K562 (cell line): ENCODE measurements around the gene SH3GL3. TPM values are rescaled to one million over a fixed set of nuclear protein-coding genes. Genes with fewer than 3 reads are reported as not detected.

ENCODE experiments used
- ATAC-seq: fragments of 200-7000 bp; cut with Tn5 transposase; 3 replicates; pipeline ENCODE4 v1.9.1; 2020; ENCODE audit warnings: moderate library complexity
- BruUV-seq: library from RNA; stranded (reverse); fragments of 400-500 nt; replicated peaks from 2 replicates; lab custom pipeline; 2021; lab: Mats Ljungman, UMichigan
- CTCF ChIA-PET: fragments of 300-600 bp; formaldehyde crosslinking; extraction: SDS; loops from one replicate; lab custom pipeline; 2021; ENCODE audit warnings: low intra/inter-chr PET ratio; lab: Yijun Ruan, JAX
- POLR2A ChIA-PET: fragments of 300-600, 350-650 bp; sonication (Branson Sonifier 250); formaldehyde crosslinking; extraction: SDS; loops from one replicate; lab custom pipeline; 2021; ENCODE audit warnings: antibody characterized with exemption, inconsistent platforms; lab: Yijun Ruan, JAX
- DNase-seq, 4 experiments: peaks; one replicate each; pipeline versions ENCODE4 v3.0.0 to v3.0.0-alpha.2; 2011 to 2018; ENCODE audit warnings: low spot score in 3 of 4, mixed read lengths in 3 of 4; ENCODE audit errors: extremely low read depth in 1 of 4
- FAIRE-seq: peaks from 2 replicates; lab custom pipeline; 2011; peaks lifted over from hg19 to GRCh38; lab: Jason Lieb, UNC
- H2AFZ ChIP-seq: 2 replicates; pipeline ENCODE4 v1.6.0; 2011; ENCODE audit warnings: low read depth, low read length, control low read depth, inconsistent platforms
- H3K27ac ChIP-seq: fragments of 200-600 bp; 3 replicates; pipeline ENCODE4 v1.8.0; 2011; ENCODE audit warnings: low read depth, mild to moderate bottlenecking, control low read depth, inconsistent platforms, low read length, moderate library complexity, mixed read lengths; ENCODE audit errors: extremely low read depth
- H3K27me3 ChIP-seq, 2 experiments: fragments of 300-600 bp in 1 of 2; 2 replicates in 1 of 2; 3 replicates in 1 of 2; pipeline versions ENCODE4 v1.6.0 to v1.8.0; 2011; ENCODE audit warnings: inconsistent platforms in 2 of 2, low read length in 2 of 2, mild to moderate bottlenecking in 1 of 2, mixed read lengths in 1 of 2, moderate library complexity in 1 of 2; ENCODE audit not compliant: control insufficient read depth in 2 of 2, insufficient read depth in 2 of 2
- H3K36me3 ChIP-seq: fragments of 300-600 bp; 3 replicates; pipeline ENCODE4 v1.8.0; 2011; ENCODE audit warnings: mild to moderate bottlenecking, low read length, inconsistent platforms; ENCODE audit not compliant: control insufficient read depth, insufficient read depth
- H3K4me1 ChIP-seq, 2 experiments: fragments of 200-600 bp in 1 of 2; replicated peaks in 1 of 2; 2 replicates in 1 of 2; 3 replicates in 1 of 2; pipeline versions ENCODE4 v1.5.1 to v1.8.0; 2011; ENCODE audit warnings: inconsistent platforms in 2 of 2, low read length in 2 of 2, mild to moderate bottlenecking in 1 of 2, mixed read lengths in 1 of 2, moderate library complexity in 1 of 2; ENCODE audit not compliant: control insufficient read depth in 2 of 2, insufficient read depth in 2 of 2
- H3K4me2 ChIP-seq: 2 replicates; pipeline ENCODE4 v1.6.1; 2011; ENCODE audit warnings: low read length, control low read depth, inconsistent platforms, mixed read lengths; ENCODE audit not compliant: insufficient read depth
- H3K4me3 ChIP-seq: fragments of 200-600 bp; sonication (generic), shearing (Covaris generic); 2 replicates; pipeline ENCODE4 v1.5.1; 2016; ENCODE audit warnings: control low read depth, inconsistent platforms
- H3K79me2 ChIP-seq: fragments of 200-600 bp; 3 replicates; pipeline ENCODE4 v1.8.0; 2011; ENCODE audit warnings: low read length, inconsistent platforms; ENCODE audit not compliant: control insufficient read depth, insufficient read depth
- H3K9ac ChIP-seq, 2 experiments: 2 replicates each; pipeline versions ENCODE4 v1.6.0 to v1.6.1; 2011; ENCODE audit warnings: low read depth in 2 of 2, low read length in 2 of 2, control low read depth in 1 of 2, inconsistent platforms in 1 of 2, mild to moderate bottlenecking in 1 of 2, mixed read lengths in 1 of 2; ENCODE audit not compliant: insufficient read depth in 1 of 2
- H3K9me1 ChIP-seq: one replicate; pipeline ENCODE4 v1.6.0; 2011; ENCODE audit warnings: inconsistent platforms, mild to moderate bottlenecking, low read length, moderate library complexity; ENCODE audit not compliant: control insufficient read depth, insufficient read depth
- H3K9me3 ChIP-seq: replicated peaks from 2 replicates; pipeline ENCODE4 v1.5.1; 2011; ENCODE audit warnings: low read depth, low read length, inconsistent platforms; ENCODE audit not compliant: control insufficient read depth, insufficient read depth
- H4K20me1 ChIP-seq: replicated peaks from 2 replicates; pipeline ENCODE4 v1.6.1; 2011; ENCODE audit warnings: low read length, inconsistent platforms, mixed read lengths; ENCODE audit not compliant: control insufficient read depth, insufficient read depth
- ARID1B ChIP-seq: fragments of 450-650 bp; IDR thresholded peaks from 2 replicates; pipeline ENCODE4 v1.6.1; 2016; ENCODE audit warnings: antibody characterized with exemption, mild to moderate bottlenecking, inconsistent platforms
- ARID2 ChIP-seq: fragments of 450-650 bp; IDR thresholded peaks from 2 replicates; pipeline ENCODE4 v1.6.1; 2017; ENCODE audit warnings: antibody characterized with exemption, mild to moderate bottlenecking
- CBFA2T2 ChIP-seq: fragments of 450-650 bp; conservative IDR thresholded peaks from 2 replicates; pipeline ENCODE4 v1.6.1; 2017; ENCODE audit warnings: mild to moderate bottlenecking
- CBFA2T3 ChIP-seq: fragments of 450-650 bp; IDR thresholded peaks from 2 replicates; pipeline ENCODE4 v1.6.1; 2017
- ESRRB ChIP-seq: fragments of 250-450 bp; sonication (Bioruptor Pico); IDR thresholded peaks from 2 replicates; pipeline ENCODE4 v1.5.0; 2020; ENCODE audit warnings: mild to moderate bottlenecking, moderate library complexity, borderline replicate concordance
- GABPB2 ChIP-seq: fragments of 250-450 bp; sonication (Bioruptor Pico); conservative IDR thresholded peaks from 2 replicates; pipeline ENCODE4 v1.5.1; 2021; ENCODE audit warnings: mild to moderate bottlenecking
- IFI16 ChIP-seq: fragments of 250-450 bp; sonication (Bioruptor Pico); IDR thresholded peaks from 2 replicates; pipeline ENCODE4 v2.1.2; 2022; ENCODE audit warnings: mild to moderate bottlenecking, inconsistent platforms
- RAD51 ChIP-seq: fragments of 450-650 bp; IDR thresholded peaks from 2 replicates; pipeline ENCODE4 v1.7.1; 2016; ENCODE audit warnings: low read depth, mild to moderate bottlenecking, borderline replicate concordance
- SREBF1 ChIP-seq: fragments of 150-350 bp; IDR thresholded peaks from 2 replicates; pipeline ENCODE4 v1.6.1; 2014; ENCODE audit warnings: antibody characterized with exemption, low read depth, low read length, borderline replicate concordance
- TAL1 ChIP-seq: fragments of 450-650 bp; IDR thresholded peaks from 2 replicates; pipeline ENCODE4 v1.6.1; 2016; ENCODE audit warnings: mild to moderate bottlenecking
- TCF3 ChIP-seq: sonication (generic); formaldehyde crosslinking; IDR thresholded peaks from 2 replicates; pipeline ENCODE4 v1.4.0; 2020; ENCODE audit warnings: mild to moderate bottlenecking, missing genetic modification reagents
- THRA ChIP-seq: fragments of 450-650 bp; IDR thresholded peaks from 2 replicates; pipeline ENCODE4 v1.6.1; 2017; ENCODE audit warnings: mild to moderate bottlenecking, moderate library complexity
- YBX1 ChIP-seq: fragments of 450-650 bp; IDR thresholded peaks from 2 replicates; pipeline ENCODE4 v1.7.1; 2016; ENCODE audit warnings: mild to moderate bottlenecking
- ZC3H4 ChIP-seq: sonication (generic); formaldehyde crosslinking; IDR thresholded peaks from 2 replicates; pipeline ENCODE4 v1.9.0; 2021; ENCODE audit warnings: missing genetic modification reagents, borderline replicate concordance
- ZNF79 ChIP-seq: fragments of 250-450 bp; sonication (Bioruptor Pico); IDR thresholded peaks from 2 replicates; pipeline ENCODE4 v1.4.0; 2020; ENCODE audit warnings: low read depth, mild to moderate bottlenecking, moderate library complexity
- WGBS: fragments of 100-300 bp; shearing (Covaris generic); methylation state at CpG from one replicate; pipeline ENCODE4 v1.1.6; 2016; ENCODE audit warnings: low coverage, mixed read lengths; ENCODE audit not compliant: insufficient coverage; ENCODE audit errors: missing lambda C conversion rate; 5-methylcytosine and 5-hydroxymethylcytosine counted together
- in situ Hi-C: fragments of 300-500 bp; cut with MboI; formaldehyde crosslinking; loops from 4 replicates; pipeline ENCODE4 v1.15.0; 2018; ENCODE audit warnings: inconsistent platforms, mixed read lengths
- intact Hi-C: fragments of 100-400 bp; cut with micrococcal nuclease; formaldehyde crosslinking; loops from 2 replicates; pipeline ENCODE4 v1.14.2; 2022
- polyA plus RNA-seq, 8 experiments: library from polyadenylated mRNA; depleted of rRNA in 4 of 8; stranded (reverse) in 5 of 8; unstranded in 3 of 8; fragments of >200 nt; fragmentation: Nextera tagmentation in 2 of 8; fragmentation: Illumina TruSeq in 1 of 8; extraction: Ambion mirVana in 2 of 8; extraction: Trizol in 1 of 8; gene quantifications; 2 replicates each; pipeline versions ENCODE4 v1.2.1 to v1.2.3, GENCODE V29; 2011 to 2014; ENCODE audit warnings: inconsistent platforms in 1 of 8, missing spikeins in 1 of 8
- total RNA-seq, 7 experiments: library from RNA; depleted of rRNA in 6 of 7; stranded (reverse); fragments of >200 nt in 6 of 7; fragmentation: Illumina TruSeq in 2 of 7; extraction: Trizol in 2 of 7; gene quantifications; 2 replicates each; pipeline versions ENCODE4 v1.2.1 to v1.2.3, GENCODE V29; 2011 to 2021; ENCODE audit warnings: low replicate concordance in 1 of 7
- TF ChIP-seq, protein P1 (sequence below): sonication (generic); formaldehyde crosslinking; IDR thresholded peaks from 2 replicates; pipeline ENCODE4 v1.8.1; 2023; ENCODE audit warnings: missing genetic modification reagents, mild to moderate bottlenecking, borderline replicate concordance

The SH3GL3 gene
- total and polyA plus RNA-seq, 9 of the 15 experiments (the other 6 are each of a cell fraction or from before 2014, with no cell fraction given) = 3.9 to 16.0 (median 9.7) TPM

GRCh38 chr15:83555383-83555782, 108.2 kb downstream of the SH3GL3 start:
- H4K20me1 ChIP-seq = no peaks in the 10 kb centered on the region
- no peak overlapping the region for H3K9ac ChIP-seq
- ChIA-PET POLR2A (no interaction called here), CTCF (no interaction called here)
- H3K4me1 ChIP-seq = peaks cover 2 to 9% of the 10 kb centered on the region in 2 experiments; a peak in 3 of 5 replicates
- peaks cover 5% of the 10 kb centered on the region; the same call in 1 of the 3 replicates for H3K79me2 ChIP-seq
- 36% methylated on average over 2 of the region's 2 CpGs for WGBS
- no peaks in the 10 kb centered on the region for H3K9me1 ChIP-seq
- in situ Hi-C loops = loop anchor here (5.0 to 10.0 kb wide), 2 partner anchors 118 to 301 kb away; no protein-coding TSS in a partner anchor
- no peaks in the 10 kb centered on the region for H3K36me3 ChIP-seq
- peak in 2 of 4 experiments; percentile 40 to 50 for DNase-seq
- BruUV-seq = no TSS peak
- H3K9me3 ChIP-seq = no peaks in the 10 kb centered on the region
- FAIRE-seq = peak; percentile 57
- no peak overlapping the region for H2AFZ ChIP-seq
- no peak; the same call in 2 of the 3 replicates for ATAC-seq
- no peaks in the 10 kb centered on the region for H3K27me3 ChIP-seq
- no peak overlapping the region for H3K27ac ChIP-seq
- no peak overlapping the region for H3K4me2 ChIP-seq
- intact Hi-C loops = no loop called here
- no peak overlapping the region for H3K4me3 ChIP-seq
- TF ChIP-seq IFI16 (no peak), RAD51 (no peak), GABPB2 (CRISPR knock-in tag) (no peak), TAL1 (no peak), THRA (no peak), CBFA2T3 (peak; percentile 57; the same call in 1 of the 2 replicates), SREBF1 (no peak), TCF3 (CRISPR knock-in tag) (peak; percentile 30; the same call in 1 of the 2 replicates), ARID1B (peak; percentile 23; the same call in 1 of the 2 replicates), ARID2 (no peak), CBFA2T2 (0 out of 2 replicates have a peak, but pooled peaks have one; percentile 4), ZNF79 (no peak), YBX1 (no peak), ESRRB (CRISPR knock-in tag) (no peak), ZC3H4 (CRISPR knock-in tag) (no peak)
- TF ChIP-seq, protein P1, sequence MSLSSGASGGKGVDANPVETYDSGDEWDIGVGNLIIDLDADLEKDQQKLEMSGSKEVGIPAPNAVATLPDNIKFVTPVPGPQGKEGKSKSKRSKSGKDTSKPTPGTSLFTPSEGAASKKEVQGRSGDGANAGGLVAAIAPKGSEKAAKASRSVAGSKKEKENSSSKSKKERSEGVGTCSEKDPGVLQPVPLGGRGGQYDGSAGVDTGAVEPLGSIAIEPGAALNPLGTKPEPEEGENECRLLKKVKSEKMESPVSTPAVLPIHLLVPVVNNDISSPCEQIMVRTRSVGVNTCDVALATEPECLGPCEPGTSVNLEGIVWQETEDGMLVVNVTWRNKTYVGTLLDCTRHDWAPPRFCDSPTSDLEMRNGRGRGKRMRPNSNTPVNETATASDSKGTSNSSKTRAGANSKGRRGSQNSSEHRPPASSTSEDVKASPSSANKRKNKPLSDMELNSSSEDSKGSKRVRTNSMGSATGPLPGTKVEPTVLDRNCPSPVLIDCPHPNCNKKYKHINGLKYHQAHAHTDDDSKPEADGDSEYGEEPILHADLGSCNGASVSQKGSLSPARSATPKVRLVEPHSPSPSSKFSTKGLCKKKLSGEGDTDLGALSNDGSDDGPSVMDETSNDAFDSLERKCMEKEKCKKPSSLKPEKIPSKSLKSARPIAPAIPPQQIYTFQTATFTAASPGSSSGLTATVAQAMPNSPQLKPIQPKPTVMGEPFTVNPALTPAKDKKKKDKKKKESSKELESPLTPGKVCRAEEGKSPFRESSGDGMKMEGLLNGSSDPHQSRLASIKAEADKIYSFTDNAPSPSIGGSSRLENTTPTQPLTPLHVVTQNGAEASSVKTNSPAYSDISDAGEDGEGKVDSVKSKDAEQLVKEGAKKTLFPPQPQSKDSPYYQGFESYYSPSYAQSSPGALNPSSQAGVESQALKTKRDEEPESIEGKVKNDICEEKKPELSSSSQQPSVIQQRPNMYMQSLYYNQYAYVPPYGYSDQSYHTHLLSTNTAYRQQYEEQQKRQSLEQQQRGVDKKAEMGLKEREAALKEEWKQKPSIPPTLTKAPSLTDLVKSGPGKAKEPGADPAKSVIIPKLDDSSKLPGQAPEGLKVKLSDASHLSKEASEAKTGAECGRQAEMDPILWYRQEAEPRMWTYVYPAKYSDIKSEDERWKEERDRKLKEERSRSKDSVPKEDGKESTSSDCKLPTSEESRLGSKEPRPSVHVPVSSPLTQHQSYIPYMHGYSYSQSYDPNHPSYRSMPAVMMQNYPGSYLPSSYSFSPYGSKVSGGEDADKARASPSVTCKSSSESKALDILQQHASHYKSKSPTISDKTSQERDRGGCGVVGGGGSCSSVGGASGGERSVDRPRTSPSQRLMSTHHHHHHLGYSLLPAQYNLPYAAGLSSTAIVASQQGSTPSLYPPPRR (CRISPR knock-in tag) = no peak
